ENCODE data around the gene PHF21A. TPM values are rescaled to one million over a fixed set of nuclear protein-coding genes. Genes with fewer than 3 reads are reported as not detected.
A peak's percentile ranks its signal among the peaks of the same experiment; 100 is the strongest.
"Not testable (repeated sequence)": the region's sequence is repeated elsewhere in the genome, so short reads cannot be mapped to it uniquely, and the experiment has no call there.

The PHF21A gene
- total RNA-seq, 1 donor: 14.8 TPM

DNA sequence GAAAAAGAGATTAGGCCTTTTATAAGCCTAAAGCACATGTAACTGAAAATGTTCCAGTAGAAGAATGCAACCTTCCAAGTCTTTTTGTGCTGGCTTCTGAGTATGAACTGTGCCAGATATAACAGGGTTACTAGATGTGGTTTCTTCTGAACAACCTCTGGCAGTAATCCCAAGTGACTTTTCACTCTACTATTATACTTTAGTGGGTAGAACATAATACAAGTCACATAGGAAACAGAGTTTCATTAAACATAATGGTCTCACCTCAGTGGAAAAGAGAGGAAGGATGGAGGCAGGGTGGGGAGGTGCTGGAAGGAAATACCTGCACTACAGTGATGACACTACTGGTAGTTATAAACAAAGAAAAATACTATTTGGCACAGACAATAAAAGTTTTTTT is 81.3 kb downstream of the PHF21A start:
- DNase-seq (ENCODE audit: low read depth in 2 of 3, low spot score in 2 of 3): no peak

DNA sequence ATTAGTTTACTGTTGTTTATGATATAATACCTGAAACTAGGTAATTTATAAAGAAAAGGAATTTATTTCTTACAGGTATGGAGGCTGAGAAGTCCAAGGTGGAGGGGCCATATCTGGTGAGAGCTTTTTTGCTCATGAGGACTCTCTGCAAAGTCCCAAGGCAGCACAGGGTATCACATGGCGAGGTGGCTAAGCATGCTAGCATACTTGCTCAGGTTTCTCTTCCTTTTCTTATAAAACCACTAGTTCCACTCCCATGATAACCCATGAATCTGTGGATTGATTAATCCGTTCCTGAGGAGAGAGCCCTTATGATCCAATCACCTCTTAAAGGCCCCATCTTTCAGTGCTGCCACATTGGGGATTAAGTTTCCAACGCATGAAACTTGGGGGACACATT is 82.7 kb downstream of the PHF21A start:
- DNase-seq (ENCODE audit: low read depth in 2 of 3, low spot score in 2 of 3): no peak

DNA sequence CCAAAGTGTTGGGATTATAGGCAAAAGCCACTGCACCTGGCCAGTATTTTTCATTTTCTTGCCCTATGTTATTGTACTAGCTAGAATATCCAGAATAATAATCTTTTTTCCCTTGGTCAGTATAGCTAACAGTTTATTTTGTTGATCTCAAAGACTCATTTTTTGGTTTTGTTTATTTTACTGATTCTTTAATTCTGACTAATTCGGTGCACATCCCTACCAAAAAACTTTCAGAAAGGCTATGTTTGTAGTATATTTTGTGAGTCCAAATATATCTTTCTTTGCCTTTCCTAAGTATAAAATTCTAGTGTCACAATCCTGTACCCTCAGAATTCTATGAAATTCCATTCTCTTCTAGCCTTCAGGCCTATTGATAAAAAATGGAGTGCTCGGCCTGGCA is 84.3 kb downstream of the PHF21A start:
- DNase-seq (ENCODE audit: low read depth in 2 of 3, low spot score in 2 of 3): no peak

DNA sequence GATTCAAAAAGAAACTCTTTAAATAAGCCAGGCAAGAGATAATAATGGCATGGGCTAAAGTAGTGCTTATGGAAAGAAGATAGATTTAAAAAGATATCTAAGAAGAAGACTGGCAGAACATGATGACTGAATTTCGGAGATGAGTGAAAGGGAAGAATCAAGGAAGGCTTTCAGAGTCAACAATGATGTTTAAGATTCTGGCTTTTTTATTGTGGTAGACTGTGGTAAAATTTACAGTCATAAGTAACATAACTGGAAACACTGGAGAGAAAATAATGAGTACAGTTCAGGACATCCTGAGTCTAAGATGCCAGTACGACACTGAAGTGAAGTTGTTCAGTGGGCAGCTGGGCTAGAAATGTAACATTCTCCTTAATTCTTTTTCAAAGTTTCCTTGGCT is 85.2 kb downstream of the PHF21A start:
- no peak for DNase-seq (ENCODE audit: low read depth in 2 of 3, low spot score in 2 of 3)

DNA sequence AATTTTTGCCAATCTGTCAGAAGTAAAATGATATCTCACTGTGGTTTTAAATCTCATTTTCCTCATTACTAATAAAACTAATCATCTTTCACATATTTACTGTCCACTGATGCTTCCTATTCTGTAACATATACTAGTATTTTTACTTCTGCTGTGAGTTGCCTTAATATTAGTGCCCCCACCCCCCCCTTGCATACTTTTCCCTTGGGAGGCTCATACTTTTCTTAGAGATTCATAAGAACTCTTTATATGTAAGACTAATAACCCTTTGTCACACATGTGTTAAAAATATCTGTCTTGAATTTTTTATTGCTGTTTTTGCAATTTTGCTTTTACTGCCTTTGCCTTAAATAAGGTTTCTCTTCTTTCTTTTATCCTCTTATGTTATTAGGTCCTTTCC is 87.2 kb downstream of the PHF21A start:
- no peak for DNase-seq (ENCODE audit: low read depth in 2 of 3, low spot score in 2 of 3)

DNA sequence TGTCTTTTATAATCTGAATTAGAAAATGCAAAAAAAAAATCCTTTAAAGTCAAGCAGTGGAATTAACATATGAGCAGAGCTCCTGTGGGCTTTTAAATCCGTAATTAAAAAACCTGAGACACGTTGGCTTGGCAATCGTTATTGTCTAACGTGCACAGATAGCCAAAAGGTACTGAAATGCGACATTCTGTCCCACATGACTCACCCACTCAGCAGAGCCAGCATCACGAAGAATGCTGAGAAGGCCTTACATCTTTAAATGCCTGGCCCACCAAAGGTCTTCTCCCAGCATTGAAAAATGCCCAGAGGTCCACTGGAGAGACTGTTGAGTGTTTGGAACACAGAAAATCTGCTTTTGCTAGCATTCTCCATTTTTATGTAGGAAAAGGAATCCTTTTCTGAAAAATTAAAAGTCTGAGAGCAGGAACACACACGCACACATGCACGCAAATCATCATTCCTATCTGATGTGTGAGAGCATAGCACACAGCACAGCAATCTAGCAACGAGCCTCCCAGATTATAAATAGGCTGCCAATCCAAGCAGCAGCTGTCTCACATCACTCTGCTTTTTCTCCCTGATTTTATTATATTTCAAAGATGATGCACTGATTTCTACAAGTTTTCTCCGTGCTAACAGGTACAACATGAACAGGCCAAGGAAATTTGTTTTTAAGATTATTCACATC is 94.5 kb downstream of the PHF21A start:
- DNase-seq (ENCODE audit: low read depth in 2 of 3, low spot score in 2 of 3): no peak

DNA sequence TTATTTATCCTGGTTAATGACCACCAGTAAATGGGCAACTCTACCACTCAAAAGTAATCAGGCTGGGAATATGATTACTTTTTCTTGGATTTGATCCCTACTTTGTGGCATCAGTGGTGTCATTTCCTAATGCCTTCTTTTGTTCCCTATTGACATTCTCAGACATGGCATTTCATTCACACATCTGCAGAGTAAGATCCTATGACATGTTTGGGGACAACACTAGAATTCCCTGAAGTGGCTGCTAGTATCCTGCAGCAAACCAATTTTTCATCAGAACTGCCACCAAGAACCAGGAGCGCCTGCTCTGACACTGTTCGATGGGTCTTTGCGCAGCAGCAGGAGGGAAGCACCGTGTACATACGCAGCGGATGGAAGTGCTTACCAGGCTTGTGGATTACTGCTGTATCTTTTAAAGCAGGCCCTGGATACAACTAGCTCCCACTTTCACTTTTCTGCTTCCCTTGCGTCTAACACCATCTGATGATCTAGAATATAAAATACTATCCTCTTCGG is 101.1 kb downstream of the PHF21A start:
- DNase-seq (ENCODE audit: low read depth in 2 of 3, low spot score in 2 of 3): no peak

DNA sequence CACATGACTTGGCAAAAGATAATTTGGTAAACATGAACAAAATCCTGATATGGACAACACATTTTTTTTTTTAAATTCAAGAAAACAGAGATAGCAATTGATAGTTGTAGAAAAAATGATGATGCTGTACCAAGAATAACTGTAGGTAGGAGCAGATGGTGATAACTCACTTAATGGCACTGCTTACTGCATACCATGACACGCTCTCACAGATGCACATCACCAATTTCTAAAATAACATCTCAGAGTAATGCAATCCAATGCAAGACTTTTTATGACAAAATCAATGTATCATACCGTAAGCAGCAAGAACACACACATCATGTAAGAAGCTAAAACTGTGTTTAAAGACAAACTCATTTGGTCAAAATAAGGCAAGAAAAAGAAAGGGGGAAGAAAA is 102.6 kb downstream of the PHF21A start:
- no peak for DNase-seq (ENCODE audit: low read depth in 2 of 3, low spot score in 2 of 3)

DNA sequence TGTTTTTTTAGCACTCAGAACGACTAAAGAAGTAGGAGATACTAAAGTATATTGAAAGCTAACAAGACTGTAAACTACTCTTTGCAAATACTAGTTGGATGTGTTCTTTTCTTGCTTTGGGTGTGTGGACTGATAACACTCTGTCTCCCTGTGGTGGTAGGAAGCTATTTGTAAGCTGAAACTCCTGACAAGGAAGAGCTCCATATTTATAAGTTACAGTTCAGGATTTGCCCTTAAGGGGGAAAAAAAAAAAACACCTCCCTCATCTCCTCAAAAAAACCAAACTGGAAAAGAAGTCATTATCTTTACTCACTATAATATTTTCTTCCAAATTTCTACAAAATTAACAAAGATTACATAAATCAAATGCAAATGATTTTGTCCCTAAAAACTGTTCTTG is 103.9 kb downstream of the PHF21A start:
- no peak for DNase-seq (ENCODE audit: low read depth in 2 of 3, low spot score in 2 of 3)

DNA sequence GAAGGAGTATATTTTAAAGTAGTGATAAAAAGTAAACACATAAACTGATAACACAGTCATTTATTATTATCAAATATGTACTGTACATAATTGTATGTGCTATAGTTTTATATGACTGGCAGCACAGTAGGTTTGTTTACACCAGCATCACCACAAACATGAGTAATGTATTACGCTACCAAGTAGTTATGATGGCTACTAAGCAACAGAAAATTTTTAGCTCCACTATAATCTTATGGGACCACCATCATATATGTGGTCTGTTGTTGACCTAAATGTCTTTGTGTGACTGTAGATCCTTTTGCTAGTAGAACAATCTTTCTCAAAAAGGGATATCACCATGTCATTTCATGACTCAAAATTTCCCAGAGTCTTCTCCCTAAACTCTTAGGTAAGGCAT is 105.3 kb downstream of the PHF21A start:
- no peak for DNase-seq (ENCODE audit: low read depth in 2 of 3, low spot score in 2 of 3)

DNA sequence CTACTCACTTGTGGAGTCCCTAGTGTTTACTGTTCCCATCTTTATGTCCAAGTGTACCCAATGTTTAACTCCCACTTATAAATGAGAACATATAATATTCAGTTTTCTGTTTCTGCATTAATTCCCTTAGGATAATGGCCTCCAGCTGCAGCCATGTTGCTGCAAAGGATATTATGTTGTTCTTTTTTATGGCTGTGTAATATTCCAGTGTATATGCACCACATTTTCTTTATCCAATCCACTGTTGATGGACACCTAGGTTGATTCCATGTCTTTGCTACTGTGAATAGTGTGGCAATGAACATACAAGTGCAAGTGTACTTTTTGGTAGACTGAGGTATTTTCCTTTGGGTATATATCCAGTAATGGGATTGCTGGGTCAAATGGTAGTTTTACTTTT is 107.1 kb downstream of the PHF21A start:
- not testable (repeated sequence) for DNase-seq (ENCODE audit: low read depth in 2 of 3, low spot score in 2 of 3)

DNA sequence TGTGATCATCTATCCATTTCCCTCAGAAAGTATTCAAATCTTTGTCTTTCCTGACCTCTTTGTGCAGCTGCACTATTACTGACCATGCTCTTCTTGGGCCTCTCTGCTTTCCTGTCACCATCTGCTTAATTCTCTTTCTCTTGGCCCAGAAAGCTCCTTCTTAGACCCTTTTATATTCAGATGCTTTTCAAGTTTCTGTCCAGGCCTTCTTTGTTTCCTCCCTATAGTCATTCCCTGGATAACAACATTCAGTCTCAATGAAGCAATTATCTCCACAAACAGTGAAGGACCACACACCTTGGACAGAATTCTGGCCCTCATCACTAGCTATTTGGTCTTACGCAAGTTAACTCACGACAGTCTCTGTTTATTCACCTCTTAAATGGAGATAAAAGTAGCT is 109.1 kb downstream of the PHF21A start:
- no peak for DNase-seq (ENCODE audit: low read depth in 2 of 3, low spot score in 2 of 3)

DNA sequence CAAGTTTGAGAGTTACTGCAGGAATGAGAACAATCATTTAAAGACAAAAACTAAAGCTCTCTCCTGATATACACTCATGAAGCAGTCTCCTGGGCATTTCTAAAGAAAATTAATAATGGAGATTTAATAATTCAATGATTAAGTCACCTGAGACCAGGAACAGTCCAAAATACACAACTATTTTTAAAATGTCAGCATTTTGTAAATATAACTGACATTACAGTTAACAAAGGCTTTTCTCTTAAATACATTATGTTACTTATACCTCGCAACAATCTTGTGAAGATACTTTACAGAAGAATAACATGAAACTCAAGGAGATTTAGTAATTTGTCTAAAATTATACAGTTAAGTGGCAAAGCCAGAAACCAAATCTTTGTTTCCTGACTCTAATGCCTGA is 111.2 kb downstream of the PHF21A start:
- no peak for DNase-seq (ENCODE audit: low read depth in 2 of 3, low spot score in 2 of 3)

DNA sequence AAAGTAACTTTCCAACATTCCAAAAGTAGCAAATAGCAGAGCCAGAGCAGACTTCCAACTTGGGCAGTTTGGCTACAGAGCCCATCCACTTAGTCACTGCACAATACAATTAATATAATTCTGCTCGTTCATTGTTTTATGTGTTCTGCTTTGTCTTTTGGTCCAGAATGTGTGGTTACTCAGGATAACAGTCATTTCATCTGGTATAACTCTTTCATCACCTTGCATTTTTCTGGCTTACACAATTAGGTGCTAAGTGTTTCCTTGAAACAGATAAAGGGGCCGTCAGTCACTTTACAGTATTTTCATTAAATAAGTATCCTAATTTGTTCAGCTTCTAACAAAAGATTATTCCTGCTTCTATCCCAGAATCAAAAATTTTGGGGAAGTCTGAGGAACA is 111.6 kb downstream of the PHF21A start:
- DNase-seq (ENCODE audit: low read depth in 2 of 3, low spot score in 2 of 3): no peak

DNA sequence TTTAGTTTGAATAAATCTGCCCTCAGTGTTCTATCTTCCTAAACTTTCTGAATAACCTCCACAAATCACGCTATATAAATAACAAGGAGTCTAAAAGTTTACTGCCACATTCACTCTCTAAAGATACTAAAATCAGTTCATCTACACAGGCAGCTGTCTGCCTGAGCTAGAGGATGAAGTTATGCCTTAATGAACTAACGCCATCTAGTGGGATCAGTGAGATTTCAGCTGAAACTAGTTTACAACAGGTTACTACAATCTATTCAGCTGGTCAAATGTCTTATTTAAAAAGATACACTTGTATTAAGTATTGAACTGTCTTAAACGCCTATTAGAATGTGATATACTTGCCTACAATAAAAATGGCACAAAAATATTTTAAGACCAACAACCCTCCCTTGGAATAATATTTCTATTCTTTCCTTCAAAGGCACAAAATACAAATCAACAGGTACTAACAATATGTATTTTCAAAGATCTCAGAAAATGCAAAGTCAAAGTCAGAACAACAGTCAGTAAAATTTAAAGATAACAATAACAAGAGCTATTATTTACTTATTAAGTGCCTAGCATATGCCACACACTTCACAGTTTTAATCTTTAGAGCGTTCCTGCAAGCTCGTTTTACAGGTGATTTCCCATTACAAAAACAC is 114.7 kb downstream of the PHF21A start:
- peak; percentile 28 to 79 (median 54) for DNase-seq (ENCODE audit: low read depth in 2 of 3, low spot score in 2 of 3)

DNA sequence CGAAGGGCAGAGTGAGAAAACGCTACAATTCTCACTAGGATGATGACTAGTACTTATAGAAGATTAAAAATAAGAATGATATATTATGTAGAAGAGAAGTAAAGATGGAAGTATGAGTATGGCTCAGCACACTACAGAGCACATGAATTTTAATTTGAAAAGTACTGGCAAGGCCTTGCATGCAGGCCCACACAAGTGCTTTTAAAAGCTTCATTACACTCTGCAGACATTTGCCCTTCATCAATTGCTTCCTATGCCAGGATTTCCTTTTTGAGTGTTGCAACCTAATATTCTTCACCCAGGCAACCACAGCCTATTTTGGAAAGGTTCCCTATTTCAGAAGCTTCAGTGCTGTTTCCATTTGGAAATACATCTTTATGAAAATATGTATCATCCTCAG is 117.7 kb downstream of the PHF21A start:
- DNase-seq (ENCODE audit: low read depth in 2 of 3, low spot score in 2 of 3): peak in 1 of 3 donors; percentile 28

DNA sequence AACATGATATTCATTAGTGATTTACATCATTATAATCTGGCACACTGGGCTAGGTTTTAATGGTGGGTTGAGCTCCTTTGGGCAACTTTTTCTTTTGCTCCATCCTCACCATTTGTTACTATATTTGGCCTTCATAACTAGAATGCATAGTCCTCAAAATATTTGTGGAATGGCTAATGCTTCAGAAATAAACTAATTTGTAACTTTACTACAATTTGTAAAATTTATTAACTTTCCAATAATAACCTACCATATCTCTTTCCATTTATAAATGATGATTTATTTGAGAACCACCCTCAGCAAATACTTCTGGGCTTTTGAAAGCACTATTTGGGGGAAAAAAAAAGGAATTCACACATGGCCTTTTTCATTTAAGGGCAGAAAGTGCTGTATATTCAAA is 119.1 kb downstream of the PHF21A start:
- DNase-seq (ENCODE audit: low read depth in 2 of 3, low spot score in 2 of 3): no peak

DNA sequence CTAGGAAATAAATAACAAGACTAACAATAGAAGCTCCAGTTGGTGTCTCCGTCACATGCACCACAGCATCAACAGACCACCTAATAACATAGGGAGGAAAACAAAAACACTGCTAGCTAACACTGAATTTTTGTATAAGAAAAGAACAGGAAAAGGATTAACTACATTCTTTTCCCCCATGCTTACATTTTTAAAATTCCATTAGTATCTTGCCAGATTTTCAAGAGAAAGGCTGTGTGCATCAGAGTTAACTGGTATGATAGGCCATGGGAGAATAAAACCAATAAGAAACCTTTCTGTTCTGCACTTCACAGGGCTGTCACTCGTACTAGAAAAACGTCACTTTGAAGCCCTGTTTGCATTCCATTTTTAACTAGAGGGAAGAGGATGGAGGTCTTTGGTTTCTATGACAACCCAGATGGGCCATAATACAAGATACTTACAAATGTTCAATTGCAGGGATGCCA is 119.8 kb downstream of the PHF21A start:
- no peak for DNase-seq (ENCODE audit: low read depth in 2 of 3, low spot score in 2 of 3)

DNA sequence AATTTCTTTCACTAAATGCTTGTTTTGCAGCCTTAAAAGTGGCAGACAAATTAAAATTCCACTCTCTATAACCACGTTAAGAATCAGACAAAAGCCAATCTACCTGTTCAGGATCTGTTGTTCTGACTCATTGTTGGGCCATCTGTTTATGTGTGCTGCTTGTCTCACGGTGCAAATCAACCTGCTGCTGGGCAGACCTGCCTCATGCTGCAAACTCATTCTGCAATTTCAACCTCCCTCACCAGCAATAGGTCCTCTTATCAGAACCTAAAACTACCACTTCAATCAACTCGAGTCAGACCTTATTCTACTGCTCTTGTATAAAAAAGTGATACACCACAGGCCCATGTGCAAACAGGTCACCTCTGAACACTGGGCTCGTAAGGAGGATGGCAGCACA is 123.7 kb downstream of the PHF21A start:
- DNase-seq (ENCODE audit: low read depth in 2 of 3, low spot score in 2 of 3): no peak

DNA sequence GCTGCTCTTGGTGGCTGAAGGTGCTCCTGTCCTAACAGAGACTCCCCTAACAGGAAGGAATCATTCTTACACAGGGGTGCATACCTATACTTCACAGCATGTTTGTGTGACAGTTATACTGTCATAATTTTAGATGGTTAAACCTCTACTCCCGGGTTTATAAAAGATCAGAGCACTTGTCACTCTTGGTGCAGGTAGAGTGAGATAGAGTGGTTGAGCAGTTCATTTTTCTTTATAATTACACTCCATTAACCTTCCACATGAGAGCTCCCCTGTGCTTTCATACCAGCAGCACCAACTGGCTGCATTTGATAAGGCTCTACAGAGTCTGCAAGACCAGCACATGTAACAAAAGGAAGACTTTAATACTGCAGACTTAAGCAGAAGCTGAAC is 125.9 kb downstream of the PHF21A start:
- DNase-seq (ENCODE audit: low read depth in 2 of 3, low spot score in 2 of 3): no peak

DNA sequence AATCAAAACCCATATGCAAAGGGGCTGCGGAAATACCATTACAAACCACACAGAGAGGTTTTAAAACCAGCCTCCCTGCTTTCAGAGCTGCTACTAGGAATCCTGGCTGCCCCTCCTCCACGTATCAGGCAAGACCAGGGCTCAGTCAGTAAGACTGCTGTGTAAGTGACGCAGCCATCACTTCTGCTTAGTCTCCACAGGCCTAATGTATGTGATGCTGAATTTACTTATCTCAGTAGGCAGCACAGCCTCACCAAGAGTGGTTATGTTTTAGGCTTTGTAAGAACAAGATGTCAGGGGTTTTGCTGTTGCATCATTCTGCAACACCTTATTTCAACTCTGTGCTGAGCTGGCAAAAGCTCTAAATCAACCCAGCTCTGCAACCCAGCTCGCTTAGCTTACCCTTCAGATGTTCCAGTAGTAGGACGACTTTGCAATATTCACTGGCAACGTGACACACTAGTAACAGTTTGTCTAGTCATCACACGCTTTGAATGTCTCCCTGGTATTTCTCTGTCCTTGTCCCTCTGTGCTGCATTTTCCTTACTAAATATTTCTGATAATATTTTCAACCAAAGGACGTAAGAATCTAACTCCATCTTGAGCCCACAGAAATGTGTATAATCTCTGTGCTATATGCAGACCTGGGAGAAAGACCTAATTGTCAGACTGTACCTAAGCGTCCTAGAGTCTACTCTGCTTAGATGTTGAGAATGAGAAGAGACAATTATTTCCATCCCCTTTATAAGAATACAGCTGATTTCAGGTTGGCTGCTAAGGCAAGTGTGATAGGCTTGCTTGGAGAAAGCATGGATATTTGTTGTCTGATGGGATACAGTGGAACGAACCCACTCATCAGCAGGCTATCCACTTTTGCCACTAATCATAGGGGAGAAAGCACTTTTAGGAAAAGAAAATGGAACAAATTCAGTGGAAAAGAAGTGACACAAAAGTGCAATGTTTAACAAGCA is 126.6 kb downstream of the PHF21A start:
- DNase-seq (ENCODE audit: low read depth in 2 of 3, low spot score in 2 of 3): no peak
